Umbilical cord (tissue), 2 donors: Measurements from ENCODE around the gene CYP4F2. TPM values are rescaled to one million over a fixed set of nuclear protein-coding genes. Genes with fewer than 3 reads are reported as not detected.
"Not testable (repeated sequence)": the region's sequence is repeated elsewhere in the genome, so short reads cannot be mapped to it uniquely, and the experiment has no call there.

ENCODE experiments used
- DNase-seq: peaks from one replicate; pipeline ENCODE4 v3.0.0-alpha.2; 2015; ENCODE audit warnings: low spot score
- total RNA-seq: library from RNA; depleted of rRNA; stranded (reverse); fragments of >200 nt; gene quantifications from one replicate; pipeline ENCODE4 v1.2.3, GENCODE V29; 2014; ENCODE audit warnings: low replicate concordance; ENCODE audit not compliant: insufficient read depth

The CYP4F2 gene
- total RNA-seq, 1 donor from 2014 or later = not detected

GRCh38 chr19:15859187-15859586 is 38.7 kb downstream of the CYP4F2 start:
- no peak for DNase-seq

- DNase-seq = no peak
These were observed 47.5 kb downstream of the CYP4F2 start for GRCh38 chr19:15850385-15850784.

GRCh38 chr19:15846923-15847322 is 51.0 kb downstream of the CYP4F2 start:
- DNase-seq = no peak

- not testable (repeated sequence) for DNase-seq
These were observed 54.0 kb downstream of the CYP4F2 start for GRCh38 chr19:15843894-15844222.

- no peak for DNase-seq
These were observed 54.5 kb downstream of the CYP4F2 start for GRCh38 chr19:15843203-15843893.

GRCh38 chr19:15841875-15842569 is 55.9 kb downstream of the CYP4F2 start:
- no peak for DNase-seq

- DNase-seq = no peak
These were observed 57.0 kb downstream of the CYP4F2 start for GRCh38 chr19:15840833-15841232.

GRCh38 chr19:15839888-15840287 is 58.0 kb downstream of the CYP4F2 start:
- not testable (repeated sequence) for DNase-seq

- no peak for DNase-seq
These were observed 59.5 kb downstream of the CYP4F2 start for GRCh38 chr19:15838351-15838750.

- no peak for DNase-seq
These were observed 60.6 kb downstream of the CYP4F2 start for GRCh38 chr19:15837221-15837731.

- DNase-seq = peak; percentile 100
These were observed 61.3 kb downstream of the CYP4F2 start for GRCh38 chr19:15836330-15837220.

- not testable (repeated sequence) for DNase-seq
These were observed 62.1 kb downstream of the CYP4F2 start for GRCh38 chr19:15835565-15836329.

GRCh38 chr19:15834232-15834631 is 63.6 kb downstream of the CYP4F2 start:
- not testable (repeated sequence) for DNase-seq

GRCh38 chr19:15831626-15832025 is 66.2 kb downstream of the CYP4F2 start:
- DNase-seq = no peak

- no peak for DNase-seq
These were observed 68.1 kb downstream of the CYP4F2 start for GRCh38 chr19:15829786-15830185.

GRCh38 chr19:15829306-15829698 is 68.6 kb downstream of the CYP4F2 start:
- DNase-seq = no peak

- DNase-seq = not testable (repeated sequence)
These were observed 69.1 kb downstream of the CYP4F2 start for GRCh38 chr19:15828611-15829305.

- DNase-seq = no peak
These were observed 69.7 kb downstream of the CYP4F2 start for GRCh38 chr19:15828121-15828610.
